NCI-H2171 (cell line): ENCODE data around the gene RAPGEF1.

Experiments used
- DNase-seq: peaks from one replicate; lab custom pipeline; 2025; lab: John Stamatoyannopoulos, UW

The RAPGEF1 gene

DNA sequence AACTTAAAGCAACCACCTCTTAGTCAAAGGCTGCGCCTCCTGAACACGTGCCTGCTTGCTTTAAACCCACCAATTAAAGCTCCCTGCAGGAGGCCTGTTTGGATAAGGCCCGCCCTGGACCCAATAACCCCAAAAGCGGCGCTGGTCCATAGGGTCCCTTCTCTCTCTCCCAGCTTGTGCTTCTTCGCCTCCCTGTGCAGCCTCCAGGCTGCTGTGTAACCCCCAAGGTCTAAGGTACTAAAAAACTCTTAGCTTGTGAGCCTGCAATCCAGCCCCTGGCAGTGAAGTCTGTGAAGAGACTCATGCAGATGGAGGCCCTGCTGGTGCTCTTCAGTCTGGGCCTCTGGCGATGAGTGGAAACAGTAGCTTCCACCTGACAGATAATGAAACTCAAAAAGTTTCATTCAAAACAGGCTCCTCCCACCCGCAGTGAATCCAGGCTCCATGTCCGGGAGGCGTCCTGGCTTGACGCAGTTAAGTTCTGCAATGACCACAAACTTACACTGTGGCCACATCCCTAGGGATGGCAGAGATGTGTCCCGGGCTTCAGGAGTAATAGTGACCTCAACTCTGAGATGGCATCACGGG lies 97.3 kb downstream of the RAPGEF1 start:
- DNase-seq, result no peak

DNA sequence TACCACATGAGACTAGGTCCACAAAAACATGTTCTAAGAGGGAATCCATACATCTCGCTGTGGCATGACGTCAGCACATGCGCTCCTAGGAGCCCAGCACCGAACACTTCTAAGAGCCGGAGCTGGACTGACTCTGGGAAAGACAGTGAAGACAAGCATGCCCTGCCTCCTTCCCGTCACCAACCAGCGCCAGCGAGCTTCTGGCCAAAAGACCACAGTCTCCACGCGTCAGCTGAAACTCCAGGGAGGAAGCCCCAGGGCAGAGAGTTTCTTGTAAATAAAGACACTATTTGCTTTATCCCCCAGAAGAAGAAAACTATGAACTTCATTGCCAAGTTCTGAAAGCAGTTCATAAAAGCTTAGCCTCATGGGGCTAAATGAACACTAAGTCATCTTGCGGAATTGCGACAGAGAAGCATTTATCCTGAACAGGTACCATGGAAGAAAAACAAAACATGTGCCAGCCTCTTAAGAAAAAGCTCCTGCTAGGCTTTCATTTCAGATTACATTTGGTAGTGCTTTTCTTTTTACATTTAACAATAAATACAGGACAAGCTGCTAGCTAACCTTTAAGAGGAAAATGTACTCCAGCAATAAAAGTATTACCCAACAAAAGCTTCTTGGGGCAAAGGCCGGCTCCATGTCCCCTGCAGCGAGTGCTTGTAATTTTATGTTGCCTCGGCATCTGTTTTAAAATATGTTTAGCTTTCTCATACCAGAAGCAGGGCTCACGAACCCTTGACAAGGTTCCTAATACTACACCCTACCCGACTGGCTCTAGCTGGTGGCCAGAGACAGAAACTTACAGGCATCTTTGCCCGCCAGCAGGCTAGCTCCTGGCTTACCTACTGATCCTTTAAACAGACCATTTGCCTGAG lies 98.0 kb downstream of the RAPGEF1 start:
- no peak for DNase-seq

DNA sequence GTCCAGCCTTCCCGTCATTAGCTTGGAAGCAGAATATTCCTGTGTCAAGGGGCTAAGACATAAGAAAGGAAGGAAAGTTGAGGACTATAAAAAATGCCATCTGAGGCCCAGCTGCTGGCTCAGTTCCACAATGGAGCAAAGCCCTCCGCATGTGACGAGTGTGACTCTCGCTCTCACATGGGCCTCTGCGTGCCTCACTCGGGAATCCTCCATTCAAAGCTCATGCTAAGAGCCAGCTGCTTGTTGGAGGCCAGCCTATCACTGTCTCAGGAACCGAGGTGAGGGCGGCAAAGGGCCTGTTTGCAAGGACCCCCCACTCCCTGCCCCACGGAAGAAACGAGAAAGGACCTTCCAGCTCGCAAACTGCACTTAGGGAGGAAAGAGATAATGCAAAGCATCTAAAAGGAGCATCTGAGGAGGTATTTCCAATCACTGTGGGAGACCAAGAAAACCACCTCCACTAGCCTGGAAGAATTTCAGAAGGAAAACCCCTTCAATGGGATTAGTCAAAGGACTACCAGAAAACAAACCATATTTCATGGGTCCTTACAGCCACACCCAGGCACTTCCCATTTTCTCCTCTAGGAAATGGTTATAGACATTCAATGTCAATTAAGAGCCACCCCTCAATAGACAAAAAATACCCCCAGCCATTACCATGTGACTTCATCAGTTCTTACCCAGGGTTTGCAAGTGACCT lies 99.3 kb downstream of the RAPGEF1 start:
- DNase-seq, result no peak

DNA sequence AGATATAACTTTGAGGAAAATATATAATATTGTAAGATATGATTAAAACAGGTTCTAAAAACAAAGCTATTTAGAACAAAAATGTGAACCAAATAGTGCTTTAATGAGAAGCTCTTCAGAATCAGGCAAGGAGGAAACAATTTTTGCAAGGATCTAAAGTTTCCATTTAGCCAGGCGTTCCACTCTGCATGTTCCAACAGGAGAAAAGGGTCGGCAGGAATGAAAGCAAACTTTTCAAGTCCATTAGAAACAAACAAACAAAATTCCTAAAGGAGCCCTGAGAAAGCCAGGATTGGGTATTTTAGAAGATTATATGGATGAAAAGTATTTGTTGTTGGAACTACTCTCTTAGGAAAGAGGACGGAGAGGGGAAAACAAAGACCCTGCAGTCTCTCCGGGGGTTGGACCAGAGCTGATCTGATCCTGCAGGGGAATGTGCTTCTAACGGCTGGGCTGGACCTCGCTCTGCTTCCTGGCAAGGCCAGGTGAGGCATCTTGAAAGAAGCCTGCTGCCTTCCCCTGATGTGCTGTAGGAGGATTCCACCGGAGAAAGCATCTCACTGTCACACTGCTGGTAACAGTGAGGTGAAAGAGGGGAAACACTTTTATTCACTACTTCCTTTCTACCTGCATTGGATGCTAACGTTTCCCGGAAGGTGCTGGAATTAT lies 100.0 kb downstream of the RAPGEF1 start:
- no peak for DNase-seq

DNA sequence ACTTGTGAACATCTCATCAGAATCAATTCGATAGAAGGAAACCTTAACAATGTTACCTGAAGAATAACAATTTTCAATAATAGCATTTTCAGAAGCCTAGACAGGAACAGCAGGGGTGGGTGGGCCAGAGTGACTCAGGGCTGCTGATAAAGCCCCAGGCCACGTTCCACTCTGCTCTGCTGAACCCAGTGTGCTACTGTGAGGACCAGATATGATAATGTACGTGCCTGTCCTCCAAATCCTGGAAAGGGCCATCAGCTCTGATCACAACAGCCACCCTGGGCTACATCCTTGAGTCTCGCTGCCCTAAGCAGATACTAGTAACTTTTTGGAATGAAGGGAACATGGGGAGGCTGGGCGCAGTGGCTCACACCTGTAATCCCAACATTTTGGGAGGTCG lies 103.3 kb downstream of the RAPGEF1 start:
- no peak for DNase-seq

DNA sequence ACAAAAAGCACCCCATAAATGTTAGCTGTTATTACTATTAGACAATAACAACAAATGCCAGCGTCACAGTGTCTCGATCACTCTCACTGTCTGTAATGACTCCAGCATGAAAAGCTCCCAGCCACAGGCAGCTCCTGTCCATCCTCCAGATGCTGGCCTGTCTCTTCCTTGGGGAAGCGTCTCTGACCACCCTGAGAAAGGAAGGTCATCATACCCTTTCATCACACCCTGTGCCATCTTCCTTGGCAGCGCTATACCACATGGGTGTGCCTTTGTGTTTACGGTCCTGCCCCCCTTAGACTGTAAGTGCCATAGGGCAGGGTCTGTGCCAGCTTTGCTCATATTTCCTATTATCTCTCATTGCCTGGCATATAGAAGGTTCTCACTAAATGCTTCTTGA lies 104.0 kb downstream of the RAPGEF1 start:
- no peak for DNase-seq

DNA sequence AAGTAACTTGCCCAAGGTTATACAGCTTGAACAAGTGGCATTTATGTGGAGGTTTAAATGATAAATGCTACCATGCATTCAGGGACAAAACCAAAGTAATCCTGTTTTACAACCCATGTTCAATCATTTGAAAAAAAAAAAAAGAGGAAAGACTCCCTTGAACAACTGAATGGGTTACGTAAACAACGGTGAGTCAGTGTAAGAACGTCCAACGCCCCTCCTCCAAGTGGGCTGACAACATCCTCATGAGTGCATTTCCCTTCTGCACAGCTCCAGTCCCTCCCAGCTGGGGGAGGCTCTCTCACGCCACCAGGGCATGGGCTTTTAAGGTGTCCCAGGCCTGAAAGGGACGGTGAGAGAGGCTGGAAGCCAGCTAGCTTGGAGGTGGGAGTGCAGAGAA lies 104.6 kb downstream of the RAPGEF1 start:
- no peak for DNase-seq

DNA sequence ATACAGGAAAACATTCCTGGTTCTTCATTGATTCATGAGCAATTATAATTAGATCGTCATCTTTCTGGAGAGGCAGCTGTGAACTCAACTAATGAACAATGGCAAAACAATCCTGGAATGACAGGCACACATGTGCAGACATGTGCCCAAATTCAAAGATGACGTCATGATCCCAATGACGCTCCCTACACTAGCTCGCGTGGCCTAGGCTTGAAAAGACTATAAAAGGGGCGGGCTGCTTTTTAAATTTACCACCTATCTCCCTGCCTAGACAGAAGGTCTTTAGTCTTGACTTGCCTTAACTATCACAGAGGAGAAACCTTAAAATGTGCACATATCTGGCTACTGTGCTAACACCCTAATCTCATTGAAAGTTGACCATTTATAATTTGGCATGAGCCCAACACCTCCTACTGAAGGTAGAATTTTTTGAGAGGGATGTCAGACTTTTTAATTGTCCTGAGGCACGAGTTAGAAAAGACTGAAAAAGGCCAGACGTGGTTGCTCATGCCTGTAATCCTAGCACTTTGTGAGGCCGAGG lies 106.3 kb downstream of the RAPGEF1 start:
- DNase-seq, result peak; percentile 72

DNA sequence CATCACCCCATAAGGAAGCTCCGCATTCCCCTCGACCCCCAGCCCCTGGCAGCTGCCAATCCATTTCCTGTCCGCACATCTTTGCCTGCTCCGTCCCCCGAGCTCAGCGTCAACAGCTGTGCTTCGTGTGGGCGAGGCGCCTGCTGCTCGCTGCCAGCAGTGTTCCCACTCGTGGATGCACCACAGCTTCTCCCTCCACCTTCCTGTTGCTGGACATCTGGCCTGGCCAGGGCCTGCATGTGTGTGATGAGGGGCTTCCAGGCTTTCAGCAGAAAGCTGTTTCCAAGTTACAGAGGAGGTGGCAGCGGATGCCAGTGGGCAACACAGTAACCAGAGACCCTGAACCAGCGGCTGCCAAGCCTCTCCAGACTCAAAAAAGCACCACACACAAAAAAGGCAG lies 108.6 kb downstream of the RAPGEF1 start:
- no peak for DNase-seq

DNA sequence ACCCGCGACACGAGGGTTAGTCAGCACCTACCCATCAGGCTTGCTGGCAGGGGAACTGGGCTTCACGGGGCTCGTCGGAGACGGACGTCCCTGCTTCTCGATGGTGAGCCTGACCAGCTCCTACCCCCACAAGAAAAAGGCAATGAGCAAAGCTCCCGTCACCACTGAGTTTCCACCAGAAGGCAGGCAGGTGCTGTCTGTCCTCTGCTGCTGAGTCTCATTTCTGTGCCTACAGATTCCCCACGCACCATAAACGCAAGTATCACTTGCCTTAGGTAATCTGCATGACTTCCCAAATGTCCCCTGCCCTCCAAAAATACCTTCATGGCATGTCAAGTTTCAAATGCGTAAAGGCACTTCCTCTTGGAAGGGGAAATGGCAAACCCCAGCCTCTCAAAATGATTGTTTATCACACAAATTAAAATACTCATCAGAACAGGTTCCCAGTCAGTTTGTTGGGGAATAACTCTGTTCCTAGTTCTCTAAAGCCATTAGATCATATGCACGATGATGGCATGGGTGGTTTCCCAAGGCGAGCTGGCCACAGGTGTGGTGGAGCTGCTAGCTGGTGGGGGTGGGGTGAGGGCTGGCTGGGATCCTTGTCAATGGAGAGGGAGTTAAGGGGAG lies 109.6 kb downstream of the RAPGEF1 start:
- DNase-seq, result no peak

DNA sequence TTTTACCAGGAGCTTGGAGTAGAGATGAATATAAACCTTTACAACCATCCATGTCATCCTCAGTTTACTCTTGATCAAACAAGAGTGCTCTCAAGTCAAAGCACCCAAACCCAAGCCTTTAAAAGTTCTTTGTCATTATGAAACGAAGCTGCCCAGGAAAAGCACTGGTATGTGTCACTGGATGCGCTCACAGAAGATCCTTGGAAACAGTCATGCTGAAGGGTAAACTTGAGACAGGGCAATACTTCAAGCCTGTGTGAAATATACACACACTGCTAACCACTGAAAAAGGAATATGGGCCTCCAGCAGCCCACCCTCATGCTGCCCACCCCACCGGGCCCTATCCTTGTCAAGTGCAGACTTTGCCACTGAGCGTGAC lies 110.1 kb downstream of the RAPGEF1 start:
- no peak for DNase-seq

DNA sequence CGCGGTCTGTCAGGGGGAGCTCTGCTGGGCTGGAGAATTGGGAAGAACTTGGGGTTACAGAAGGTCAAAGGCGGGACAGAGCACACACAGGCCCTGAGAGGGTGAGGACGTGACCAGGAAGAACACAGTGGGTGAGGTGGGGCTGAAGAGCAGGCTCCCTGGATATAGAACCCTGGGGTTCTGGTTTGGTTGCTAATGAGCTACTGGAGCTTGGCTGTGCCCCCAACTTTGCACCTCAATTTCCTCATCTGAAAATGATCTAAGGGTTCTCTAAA lies 110.7 kb downstream of the RAPGEF1 start:
- no peak for DNase-seq

DNA sequence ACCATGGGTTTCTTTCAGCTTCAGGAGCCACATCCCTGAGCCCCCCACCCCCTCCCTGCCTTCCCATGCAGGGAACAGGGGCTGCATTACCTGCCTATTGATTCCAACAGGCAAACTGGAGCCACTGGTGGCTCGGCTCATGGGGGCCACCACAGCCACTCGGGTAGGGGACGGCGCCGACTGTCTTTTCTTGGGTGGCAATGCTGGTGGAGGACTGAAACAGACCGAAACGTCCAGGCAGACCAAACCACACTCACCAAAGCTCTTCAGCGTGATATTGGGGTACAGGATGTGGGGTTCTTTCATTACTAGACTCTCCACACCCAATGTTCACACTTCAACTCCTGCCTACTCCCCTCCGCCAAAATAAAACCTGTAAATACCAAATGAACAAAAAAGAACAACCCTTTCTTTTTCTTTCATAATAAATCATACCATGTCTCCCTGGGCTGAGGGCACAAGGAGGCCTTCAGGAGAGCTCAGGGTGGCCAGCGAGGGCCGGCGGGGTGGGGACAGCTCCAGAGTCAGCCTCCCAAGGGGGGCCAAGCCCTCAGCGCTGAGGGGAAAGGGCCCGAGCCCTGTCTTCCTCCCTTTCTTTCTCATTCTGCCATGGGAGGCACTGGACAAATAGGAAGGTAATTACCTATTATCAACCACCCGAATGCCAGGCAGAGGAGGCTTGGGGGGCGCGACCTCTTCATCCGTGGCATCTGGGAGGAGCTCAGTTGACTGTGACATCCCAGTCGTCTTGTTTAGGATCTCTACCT lies 111.2 kb downstream of the RAPGEF1 start:
- no peak for DNase-seq

DNA sequence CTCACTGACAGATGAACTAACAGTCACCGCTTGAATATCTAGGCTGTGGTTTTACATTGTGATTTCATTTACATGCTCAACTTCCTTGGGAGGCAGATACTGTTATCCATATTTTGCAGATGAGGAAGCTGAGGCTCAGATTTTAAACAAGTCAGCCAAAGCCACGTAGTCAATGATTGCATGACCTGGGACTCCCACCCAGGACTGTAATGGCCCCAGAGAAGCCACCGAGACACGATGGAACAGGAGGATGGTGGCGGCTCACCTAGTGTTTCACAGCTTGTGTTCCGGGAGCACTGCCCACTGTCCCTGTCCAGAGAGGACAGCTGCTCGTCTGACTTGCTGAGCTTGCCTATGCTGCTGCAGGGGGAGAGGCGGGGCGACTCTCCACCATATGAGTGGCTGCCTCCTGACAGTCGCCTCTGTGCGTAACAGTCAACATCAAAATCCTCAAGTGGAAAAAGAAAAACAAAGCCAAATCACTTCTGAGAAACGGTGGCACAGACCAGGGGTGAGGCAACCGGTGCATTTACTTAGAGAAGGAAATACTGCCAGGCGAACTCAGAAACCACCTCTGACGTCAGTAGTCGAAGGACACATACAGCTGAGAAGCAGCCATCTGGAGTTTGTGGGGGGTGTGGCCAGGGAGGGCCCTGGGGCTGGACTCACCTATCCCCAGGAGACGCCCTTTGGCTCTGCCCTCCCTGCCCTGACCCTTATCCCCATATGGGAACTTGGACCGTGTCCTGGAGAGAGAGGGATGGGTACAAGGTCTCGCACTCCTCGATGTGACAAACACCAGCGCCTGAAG lies 112.0 kb downstream of the RAPGEF1 start:
- peak; percentile 56 for DNase-seq

DNA sequence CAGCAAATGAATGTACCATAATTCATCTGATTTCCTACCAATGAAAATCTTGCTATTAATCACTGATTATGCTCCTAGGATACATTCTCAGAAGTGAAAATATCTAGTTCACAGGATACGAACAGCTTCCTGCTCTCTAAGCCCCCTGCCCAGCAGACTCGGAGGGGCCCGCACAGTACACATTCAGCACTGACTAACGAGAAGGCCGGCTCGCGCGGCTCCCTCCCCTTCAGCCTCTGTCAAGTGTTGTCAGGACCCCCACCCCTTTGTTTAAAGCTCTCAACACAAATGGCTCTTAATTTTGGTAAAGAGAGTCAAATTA lies 112.6 kb downstream of the RAPGEF1 start:
- DNase-seq, result peak; percentile 58

DNA sequence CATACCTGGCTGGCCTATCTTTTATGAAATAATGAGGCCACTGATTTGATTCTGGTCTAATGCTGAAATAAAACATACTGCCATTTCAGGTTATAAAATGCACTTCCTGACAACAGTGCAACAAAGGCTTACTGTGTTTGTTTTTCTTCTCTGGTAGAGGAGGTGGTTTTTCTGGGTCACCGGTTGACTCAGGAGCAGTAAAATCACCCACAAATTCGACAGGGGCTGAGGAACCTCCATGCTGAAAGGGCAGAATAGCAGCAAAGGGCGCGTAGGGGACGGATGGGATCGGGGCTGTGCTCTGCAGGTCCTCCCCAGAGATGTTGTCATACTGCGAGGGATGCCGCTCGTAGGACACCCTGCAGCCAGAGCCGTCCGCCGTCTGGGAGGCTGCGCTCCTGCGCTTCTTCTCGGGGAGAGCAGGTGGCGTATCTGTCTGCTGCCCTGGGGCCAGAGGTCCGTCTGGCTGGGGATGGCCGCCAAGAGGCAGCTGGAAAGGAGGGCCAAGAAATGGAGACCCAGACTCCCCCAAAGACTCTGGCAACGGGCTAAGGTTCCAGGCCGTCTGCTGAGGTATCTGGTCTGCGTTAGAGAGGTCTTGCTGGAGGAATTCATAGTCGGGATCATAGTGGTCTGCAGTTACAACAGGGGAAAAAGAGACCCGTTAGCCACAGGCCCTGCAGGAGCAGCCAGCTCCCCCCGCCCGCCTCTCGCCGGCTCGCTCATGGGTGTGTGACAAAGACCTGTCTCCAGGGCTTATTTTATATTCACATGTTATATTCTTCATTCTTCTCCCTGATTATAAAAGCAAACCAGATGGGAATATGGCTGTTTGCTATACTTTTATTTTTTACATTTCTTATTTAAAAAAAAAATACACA lies 113.8 kb downstream of the RAPGEF1 start:
- DNase-seq, result no peak

DNA sequence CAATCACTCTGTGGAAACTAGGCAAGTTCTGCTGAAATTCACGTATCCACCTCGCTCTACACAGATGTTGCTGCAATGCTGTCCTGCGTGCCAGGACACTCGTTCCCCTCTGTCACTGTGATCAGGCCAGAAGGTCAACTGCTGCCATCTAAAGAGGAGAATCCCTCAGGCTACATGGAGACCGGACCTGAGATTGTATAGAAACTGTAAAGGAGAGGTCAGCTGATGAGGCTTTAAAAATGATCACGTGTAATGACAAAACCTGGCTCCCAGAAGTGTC lies 114.4 kb downstream of the RAPGEF1 start:
- no peak for DNase-seq

DNA sequence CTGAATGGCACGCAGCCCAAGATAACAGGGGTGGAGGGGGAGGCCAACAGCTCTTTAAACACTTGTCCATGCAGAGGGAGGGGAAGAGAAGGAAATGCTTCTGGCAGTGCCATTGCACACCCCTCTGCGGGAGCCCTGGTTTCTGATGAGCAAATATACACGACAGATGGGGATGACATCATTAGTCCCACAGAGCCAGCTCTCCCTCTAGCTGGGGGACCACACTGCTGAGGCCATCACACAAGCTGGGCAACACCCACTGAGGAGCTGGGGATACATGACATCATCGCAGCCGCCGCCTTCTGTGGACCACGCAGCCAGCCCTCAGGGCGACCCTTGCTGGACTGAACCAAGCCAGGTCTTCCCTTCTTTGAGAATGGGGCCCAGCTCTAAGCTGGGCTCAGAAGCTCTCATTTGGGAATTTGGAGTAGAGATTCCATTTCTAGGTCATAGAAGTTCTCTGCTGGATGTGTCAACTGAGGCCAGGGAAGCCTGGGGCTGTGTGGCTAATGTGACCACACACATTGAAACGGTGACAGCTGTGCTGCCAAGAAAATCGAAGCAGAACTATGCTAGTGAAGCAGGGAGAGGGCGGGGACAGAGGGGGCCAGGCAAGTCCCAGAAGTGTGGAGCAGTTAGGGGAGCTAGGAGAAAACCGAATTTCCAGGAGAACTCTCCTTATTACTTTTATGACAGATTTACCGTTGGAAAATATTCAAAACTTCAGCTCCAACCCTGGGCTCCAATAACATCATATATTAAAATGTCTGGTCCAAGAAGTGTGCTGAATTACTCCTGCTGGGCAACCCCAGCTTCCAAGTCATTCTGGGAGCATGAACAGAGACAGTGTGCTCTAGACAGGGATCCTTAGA lies 115.0 kb downstream of the RAPGEF1 start:
- DNase-seq, result peak; percentile 88
